Gastrocnemius medialis (tissue), 4 donors: Measurements from ENCODE around the gene MARCHF11.

Source experiments
- CTCF ChIP-seq, 5 experiments: fragments of 450-650 bp in 3 of 5; fragments of 200-600 bp in 2 of 5; sonication (generic) in 2 of 5; IDR thresholded peaks in 4 of 5; conservative IDR thresholded peaks in 1 of 5; 1 replicate in 4 of 5; 2 replicates in 1 of 5; pipeline ENCODE4 v1.5.1; 2016 to 2019; ENCODE audit warnings: antibody characterized with exemption in 5 of 5, mild to moderate bottlenecking in 3 of 5, moderate library complexity in 3 of 5
- POLR2A ChIP-seq, 2 donors: fragments of 450-650 bp; IDR thresholded peaks; one replicate each; pipeline ENCODE4 v1.6.1; 2017; ENCODE audit warnings: antibody characterized with exemption in 2 of 2, mild to moderate bottlenecking in 2 of 2, moderate library complexity in 2 of 2

GRCh38 chr5:16159636-16160035 is 20.0 kb downstream of the MARCHF11 start:
- no peak for TF ChIP-seq CTCF (IDR thresholded peaks at IDR 0.05 in 4 of 5, conservative IDR thresholded peaks at IDR 0.05 in 1 of 5)
- TF ChIP-seq POLR2A (IDR thresholded peaks at IDR 0.05), result no peak
